ENCODE data around the gene MDFIC. TPM values are rescaled to one million over a fixed set of nuclear protein-coding genes. Genes with fewer than 3 reads are reported as not detected.

Gene MDFIC
- total and polyA plus RNA-seq, 2 experiments from 2014 or later, result 3.0 to 5.2 TPM

- TF ChIP-seq, protein P1, sequence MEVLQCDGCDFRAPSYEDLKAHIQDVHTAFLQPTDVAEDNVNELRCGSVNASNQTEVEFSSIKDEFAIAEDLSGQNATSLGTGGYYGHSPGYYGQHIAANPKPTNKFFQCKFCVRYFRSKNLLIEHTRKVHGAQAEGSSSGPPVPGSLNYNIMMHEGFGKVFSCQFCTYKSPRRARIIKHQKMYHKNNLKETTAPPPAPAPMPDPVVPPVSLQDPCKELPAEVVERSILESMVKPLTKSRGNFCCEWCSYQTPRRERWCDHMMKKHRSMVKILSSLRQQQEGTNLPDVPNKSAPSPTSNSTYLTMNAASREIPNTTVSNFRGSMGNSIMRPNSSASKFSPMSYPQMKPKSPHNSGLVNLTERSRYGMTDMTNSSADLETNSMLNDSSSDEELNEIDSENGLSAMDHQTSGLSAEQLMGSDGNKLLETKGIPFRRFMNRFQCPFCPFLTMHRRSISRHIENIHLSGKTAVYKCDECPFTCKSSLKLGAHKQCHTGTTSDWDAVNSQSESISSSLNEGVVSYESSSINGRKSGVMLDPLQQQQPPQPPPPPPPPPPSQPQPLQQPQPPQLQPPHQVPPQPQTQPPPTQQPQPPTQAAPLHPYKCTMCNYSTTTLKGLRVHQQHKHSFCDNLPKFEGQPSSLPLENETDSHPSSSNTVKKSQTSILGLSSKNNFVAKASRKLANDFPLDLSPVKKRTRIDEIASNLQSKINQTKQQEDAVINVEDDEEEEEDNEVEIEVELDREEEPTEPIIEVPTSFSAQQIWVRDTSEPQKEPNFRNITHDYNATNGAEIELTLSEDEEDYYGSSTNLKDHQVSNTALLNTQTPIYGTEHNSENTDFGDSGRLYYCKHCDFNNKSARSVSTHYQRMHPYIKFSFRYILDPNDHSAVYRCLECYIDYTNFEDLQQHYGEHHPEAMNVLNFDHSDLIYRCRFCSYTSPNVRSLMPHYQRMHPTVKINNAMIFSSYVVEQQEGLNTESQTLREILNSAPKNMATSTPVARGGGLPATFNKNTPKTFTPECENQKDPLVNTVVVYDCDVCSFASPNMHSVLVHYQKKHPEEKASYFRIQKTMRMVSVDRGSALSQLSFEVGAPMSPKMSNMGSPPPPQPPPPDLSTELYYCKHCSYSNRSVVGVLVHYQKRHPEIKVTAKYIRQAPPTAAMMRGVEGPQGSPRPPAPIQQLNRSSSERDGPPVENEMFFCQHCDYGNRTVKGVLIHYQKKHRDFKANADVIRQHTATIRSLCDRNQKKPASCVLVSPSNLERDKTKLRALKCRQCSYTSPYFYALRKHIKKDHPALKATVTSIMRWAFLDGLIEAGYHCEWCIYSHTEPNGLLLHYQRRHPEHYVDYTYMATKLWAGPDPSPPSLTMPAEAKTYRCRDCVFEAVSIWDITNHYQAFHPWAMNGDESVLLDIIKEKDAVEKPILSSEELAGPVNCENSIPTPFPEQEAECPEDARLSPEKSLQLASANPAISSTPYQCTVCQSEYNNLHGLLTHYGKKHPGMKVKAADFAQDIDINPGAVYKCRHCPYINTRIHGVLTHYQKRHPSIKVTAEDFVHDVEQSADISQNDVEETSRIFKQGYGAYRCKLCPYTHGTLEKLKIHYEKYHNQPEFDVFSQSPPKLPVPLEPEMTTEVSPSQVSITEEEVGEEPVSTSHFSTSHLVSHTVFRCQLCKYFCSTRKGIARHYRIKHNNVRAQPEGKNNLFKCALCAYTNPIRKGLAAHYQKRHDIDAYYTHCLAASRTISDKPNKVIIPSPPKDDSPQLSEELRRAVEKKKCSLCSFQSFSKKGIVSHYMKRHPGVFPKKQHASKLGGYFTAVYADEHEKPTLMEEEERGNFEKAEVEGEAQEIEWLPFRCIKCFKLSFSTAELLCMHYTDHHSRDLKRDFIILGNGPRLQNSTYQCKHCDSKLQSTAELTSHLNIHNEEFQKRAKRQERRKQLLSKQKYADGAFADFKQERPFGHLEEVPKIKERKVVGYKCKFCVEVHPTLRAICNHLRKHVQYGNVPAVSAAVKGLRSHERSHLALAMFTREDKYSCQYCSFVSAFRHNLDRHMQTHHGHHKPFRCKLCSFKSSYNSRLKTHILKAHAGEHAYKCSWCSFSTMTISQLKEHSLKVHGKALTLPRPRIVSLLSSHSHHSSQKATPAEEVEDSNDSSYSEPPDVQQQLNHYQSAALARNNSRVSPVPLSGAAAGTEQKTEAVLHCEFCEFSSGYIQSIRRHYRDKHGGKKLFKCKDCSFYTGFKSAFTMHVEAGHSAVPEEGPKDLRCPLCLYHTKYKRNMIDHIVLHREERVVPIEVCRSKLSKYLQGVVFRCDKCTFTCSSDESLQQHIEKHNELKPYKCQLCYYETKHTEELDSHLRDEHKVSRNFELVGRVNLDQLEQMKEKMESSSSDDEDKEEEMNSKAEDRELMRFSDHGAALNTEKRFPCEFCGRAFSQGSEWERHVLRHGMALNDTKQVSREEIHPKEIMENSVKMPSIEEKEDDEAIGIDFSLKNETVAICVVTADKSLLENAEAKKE (CRISPR knock-in tag; IDR thresholded peaks at IDR 0.05), result no peak
- no peak for TF ChIP-seq ZNF331 (CRISPR knock-in tag; IDR thresholded peaks at IDR 0.05; ENCODE audit: low read depth)
Observed at GRCh38 chr7:114885836-114886235, 36.1 kb upstream of the MDFIC start (continued).

DNA sequence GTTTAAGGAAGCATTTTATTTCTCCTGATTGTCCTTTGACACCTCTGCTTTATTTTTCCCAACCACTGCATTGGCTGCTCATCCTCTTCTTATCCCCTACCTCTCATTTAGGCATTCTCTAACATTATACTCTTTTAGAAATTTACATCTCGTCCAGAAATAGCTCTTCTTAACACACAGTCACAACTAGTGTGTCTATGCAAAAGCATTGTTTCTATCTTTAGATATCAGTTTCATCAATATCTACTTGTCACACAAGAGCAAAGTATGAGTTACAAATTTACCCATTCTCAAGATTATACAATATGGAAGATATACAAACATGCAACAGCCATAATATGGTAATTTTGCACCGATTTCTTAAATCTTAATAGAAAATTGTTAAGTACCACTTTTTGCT is 35.7 kb upstream of the MDFIC start:
- no peak overlapping the region for H3K4me3 Mint-ChIP-seq
- Histone ChIP-seq H3K79me2 (replicated peaks; ENCODE audit: insufficient read depth) (no peaks in the 10 kb centered on the region), H3F3A (replicated peaks; ENCODE audit: low read depth) (no peaks in the 10 kb centered on the region), H3K27me3 (ENCODE audit: insufficient read depth) (no peaks in the 10 kb centered on the region), H3K9me2 (ENCODE audit: insufficient read depth) (no peaks in the 10 kb centered on the region), H3K4me1 (ENCODE audit: insufficient read depth) (no peaks in the 10 kb centered on the region), H3K4me3 (no peak overlapping the region), H4K20me1 (replicated peaks; ENCODE audit: insufficient read depth) (no peaks in the 10 kb centered on the region), H3K4me2 (no peak overlapping the region), H3K36me3 (ENCODE audit: insufficient read depth) (no peaks in the 10 kb centered on the region), H3K27ac (ENCODE audit: low read depth) (no peak overlapping the region), H2AFZ (no peak overlapping the region)
- ATAC-seq, result no peak
- no peaks in the 10 kb centered on the region for H3K36me3 Mint-ChIP-seq (ENCODE audit: low read depth)
- H3K9me3 Mint-ChIP-seq, result no peaks in the 10 kb centered on the region
- H3K4me1 Mint-ChIP-seq, result no peaks in the 10 kb centered on the region
- H3K27me3 Mint-ChIP-seq (ENCODE audit: insufficient read depth, low read depth, poor library complexity), result peaks cover 2% of the 10 kb centered on the region
- no peak for DNase-seq (ENCODE audit: low spot score)
- no peak overlapping the region for H3K27ac Mint-ChIP-seq
- TF ChIP-seq POLR2AphosphoS5 (IDR thresholded peaks at IDR 0.05; ENCODE audit: low read depth) (no peak), CREB1 (CRISPR knock-in tag; IDR thresholded peaks at IDR 0.05; ENCODE audit: low read depth) (no peak), EZH2phosphoT487 (IDR thresholded peaks at IDR 0.05; ENCODE audit: unreplicated experiment) (no peak), ZNF114 (CRISPR knock-in tag; IDR thresholded peaks at IDR 0.05) (no peak), CTCF (conservative IDR thresholded peaks at IDR 0.05; ENCODE audit: low read depth in 2 of 2) (no peak), EZH2 (IDR thresholded peaks at IDR 0.05; ENCODE audit: low read depth, unreplicated experiment) (no peak)
- TF ChIP-seq, protein P1 (CRISPR knock-in tag; IDR thresholded peaks at IDR 0.05), result no peak
